HepG2 (cell line): ENCODE results near the gene DNPH1. TPM values are rescaled to one million over a fixed set of nuclear protein-coding genes. Genes with fewer than 3 reads are reported as not detected.
A peak's percentile ranks its signal among the peaks of the same experiment; 100 is the strongest.

Experiments
- ATAC-seq: fragments of 200-7000 bp; cut with Tn5 transposase; 3 replicates; pipeline ENCODE4 v1.9.1; 2020; ENCODE audit warnings: mild to moderate bottlenecking, moderate library complexity
- BruUV-seq: library from RNA; stranded (reverse); fragments of 400-500 nt; replicated peaks from 2 replicates; lab custom pipeline; 2021; lab: Mats Ljungman, UMichigan
- CTCF ChIA-PET: fragments of 300-600 bp; formaldehyde crosslinking; extraction: SDS; loops from one replicate; lab custom pipeline; 2021; ENCODE audit warnings: low total read pairs, inconsistent platforms, low intra/inter-chr PET ratio; lab: Yijun Ruan, JAX
- POLR2A ChIA-PET: fragments of 350-600 bp; sonication (Branson Sonifier 250); formaldehyde crosslinking; loops from one replicate; lab custom pipeline; 2020; ENCODE audit warnings: antibody characterized with exemption, inconsistent platforms; lab: Yijun Ruan, JAX
- DNase-seq: peaks from one replicate; pipeline ENCODE4 v3.0.0-alpha.2; 2015; ENCODE audit warnings: low spot score
- FAIRE-seq: peaks from 3 replicates; lab custom pipeline; 2011; peaks lifted over from hg19 to GRCh38; lab: Jason Lieb, UNC
- H2AFZ ChIP-seq: one replicate; pipeline ENCODE4 v1.6.1; 2011; ENCODE audit warnings: low read length, inconsistent platforms
- H3K27ac ChIP-seq: fragments of 300-600 bp; 3 replicates; pipeline ENCODE4 v1.8.0; 2011; ENCODE audit warnings: mixed run types, mild to moderate bottlenecking, mixed read lengths, low read length, inconsistent platforms; ENCODE audit not compliant: insufficient read depth; ENCODE audit errors: extremely low read length
- H3K27me3 ChIP-seq, 2 experiments: fragments of 200-600 bp in 1 of 2; 2 replicates in 1 of 2; 3 replicates in 1 of 2; pipeline versions ENCODE4 v1.6.0 to v1.8.0; 2011; ENCODE audit warnings: low read length in 2 of 2, mild to moderate bottlenecking in 2 of 2, moderate library complexity in 2 of 2, inconsistent platforms in 1 of 2; ENCODE audit not compliant: insufficient read depth in 2 of 2, control insufficient read depth in 1 of 2
- H3K36me3 ChIP-seq, 2 experiments: fragments of 200-600 bp in 1 of 2; replicated peaks in 1 of 2; 2 replicates in 1 of 2; 3 replicates in 1 of 2; pipeline versions ENCODE4 v1.5.1 to v1.8.0; 2011; ENCODE audit warnings: low read length in 2 of 2, inconsistent platforms in 1 of 2; ENCODE audit not compliant: insufficient read depth in 2 of 2, control insufficient read depth in 1 of 2
- H3K4me1 ChIP-seq: 2 replicates; pipeline ENCODE4 v1.5.1; 2012; ENCODE audit warnings: low read length, inconsistent platforms; ENCODE audit not compliant: insufficient read depth
- H3K4me2 ChIP-seq: 2 replicates; pipeline ENCODE4 v1.6.0; 2011; ENCODE audit warnings: low read depth, low read length, inconsistent platforms
- H3K4me3 ChIP-seq, 3 experiments: fragments of 200-600 bp in 1 of 3; sonication (generic), shearing (Covaris generic) in 1 of 3; replicated peaks in 1 of 3; 2 replicates each; pipeline ENCODE4 v1.5.1; 2011 to 2016; ENCODE audit warnings: low read length in 3 of 3, inconsistent platforms in 2 of 3, low read depth in 2 of 3, mild to moderate bottlenecking in 2 of 3, control low read depth in 1 of 3, mixed read lengths in 1 of 3; ENCODE audit not compliant: insufficient read depth in 1 of 3
- H3K79me2 ChIP-seq: one replicate; pipeline ENCODE4 v1.6.1; 2011; ENCODE audit warnings: low read length, inconsistent platforms; ENCODE audit not compliant: insufficient read depth
- H3K9ac ChIP-seq: 2 replicates; pipeline ENCODE4 v1.6.0; 2011; ENCODE audit warnings: mild to moderate bottlenecking, low read depth, low read length, inconsistent platforms; ENCODE audit not compliant: insufficient read depth
- H3K9me3 ChIP-seq: 2 replicates; pipeline ENCODE4 v1.5.1; 2012; ENCODE audit warnings: mild to moderate bottlenecking, low read length
- H4K20me1 ChIP-seq: 2 replicates; pipeline ENCODE4 v1.6.0; 2011; ENCODE audit warnings: inconsistent platforms, mild to moderate bottlenecking, low read length, moderate library complexity; ENCODE audit not compliant: insufficient read depth
- HDAC2 ChIP-seq: sonication (generic); formaldehyde crosslinking; IDR thresholded peaks from 2 replicates; pipeline ENCODE4 v1.4.0; 2020; ENCODE audit warnings: missing genetic modification reagents
- HNRNPL ChIP-seq: fragments of 200-400 bp; formaldehyde crosslinking; IDR thresholded peaks from 2 replicates; pipeline ENCODE4 v1.6.1; 2017; ENCODE audit warnings: mild to moderate bottlenecking, low read depth, low read length
- MIER3 ChIP-seq: IDR thresholded peaks from 2 replicates; pipeline ENCODE4 v1.6.1; 2016; ENCODE audit warnings: missing compliant biosample characterization, borderline replicate concordance
- NONO ChIP-seq, 2 experiments: fragments of 450-650 bp in 1 of 2; sonication (generic) in 1 of 2; formaldehyde crosslinking in 1 of 2; IDR thresholded peaks in 1 of 2; conservative IDR thresholded peaks in 1 of 2; 2 replicates each; pipeline versions ENCODE4 v1.6.1 to v1.8.0; 2017 to 2022; ENCODE audit warnings: mild to moderate bottlenecking in 1 of 2, missing genetic modification reagents in 1 of 2, moderate library complexity in 1 of 2
- PAXIP1 ChIP-seq: sonication (generic); formaldehyde crosslinking; conservative IDR thresholded peaks from 2 replicates; pipeline ENCODE4 v1.4.0; 2020; ENCODE audit warnings: mild to moderate bottlenecking, missing genetic modification reagents, moderate library complexity
- PPARG ChIP-seq: conservative IDR thresholded peaks from 2 replicates; pipeline ENCODE4 v1.6.1; 2016; ENCODE audit warnings: missing biosample characterization, missing genetic modification reagents
- SRSF4 ChIP-seq: fragments of 200-400 bp; formaldehyde crosslinking; IDR thresholded peaks from one replicate; pipeline ENCODE4 v1.6.1; 2018; ENCODE audit warnings: mild to moderate bottlenecking, low read depth, low read length, moderate library complexity; ENCODE audit not compliant: poor library complexity, severe bottlenecking
- ZFP62 ChIP-seq: sonication (generic); formaldehyde crosslinking; IDR thresholded peaks from 2 replicates; pipeline ENCODE4 v1.4.0; 2020; ENCODE audit warnings: missing genetic modification reagents
- ZNF710 ChIP-seq: sonication (generic); formaldehyde crosslinking; IDR thresholded peaks from 2 replicates; pipeline ENCODE4 v1.5.0; 2020; ENCODE audit warnings: mild to moderate bottlenecking, missing genetic modification reagents, borderline replicate concordance
- ZNF749 ChIP-seq: sonication (generic); formaldehyde crosslinking; IDR thresholded peaks from 2 replicates; pipeline ENCODE4 v1.8.0; 2022; ENCODE audit warnings: mild to moderate bottlenecking, missing genetic modification reagents, moderate library complexity, borderline replicate concordance
- WGBS: methylation state at CpG from one replicate; pipeline ENCODE4 v1.1.6; 2017; ENCODE audit warnings: low lambda C conversion rate; 5-methylcytosine and 5-hydroxymethylcytosine counted together
- in situ Hi-C: cut with HindIII; loops from 2 replicates; pipeline ENCODE4 v1.10.0; 2017; ENCODE audit warnings: low pct_unique_long_range_greater_than_20kb; ENCODE audit not compliant: extremely low pct_ligation_motif_present
- intact Hi-C: fragments of 100-400 bp; cut with micrococcal nuclease; formaldehyde crosslinking; loops from one replicate; pipeline ENCODE4 v1.10.0; 2022; ENCODE audit not compliant: unreplicated experiment
- polyA plus RNA-seq, 8 experiments: library from polyadenylated mRNA; depleted of rRNA in 3 of 8; stranded (reverse) in 7 of 8; unstranded in 1 of 8; fragments of >200 nt; fragmentation: Illumina TruSeq in 4 of 8; extraction: Trizol in 4 of 8; gene quantifications; 2 replicates each; pipeline versions ENCODE4 v1.2.1 to v1.2.3, GENCODE V29; 2011 to 2016; ENCODE audit warnings: low read depth in 4 of 8, missing spikeins in 1 of 8, mixed read lengths in 1 of 8; ENCODE audit not compliant: insufficient read depth in 1 of 8
- total RNA-seq, 5 experiments: library from RNA; depleted of rRNA; stranded (reverse); fragments of >200 nt; fragmentation: Illumina TruSeq; extraction: Trizol; gene quantifications; 2 replicates each; pipeline ENCODE4 v1.2.3, GENCODE V29; 2016; ENCODE audit warnings: low read depth in 1 of 5

DNPH1 gene
- total and polyA plus RNA-seq, 2 of the 13 experiments (the other 11 are each of a cell fraction or from before 2014, with no cell fraction given) = 56.5 to 75.1 TPM

GRCh38 chr6:43260791-43261190 is 31.5 kb upstream of the DNPH1 start (continued):
- no peak for TF ChIP-seq PAXIP1
- TF ChIP-seq MIER3 = no peak

- 72% methylated on average over 27 of the region's 30 CpGs for WGBS
- H3K9ac ChIP-seq = no peak overlapping the region
Observed at GRCh38 chr6:43258807-43259686, 29.8 kb upstream of the DNPH1 start.

More at GRCh38 chr6:43258807-43259686, 29.8 kb upstream of the DNPH1 start:
- POLR2A ChIA-PET = interaction anchor here (0.7 to 1.3 kb wide), 3 partner anchors 11 to 199 kb away, joined by 3 to 4 read pairs (median 3); partner anchors contain the start of gene ABCC10
- ATAC-seq (no peak), DNase-seq (no peak), FAIRE-seq (no peak)
- BruUV-seq = no TSS peak
- TF ChIP-seq ZNF749 = no peak
- no peak for TF ChIP-seq ZFP62 (CRISPR knock-in tag)
- no peak for TF ChIP-seq PPARG (CRISPR knock-in tag)
- no peak for TF ChIP-seq HDAC2 (CRISPR knock-in tag)
- 0 out of 2 replicates have a peak, but pooled peaks have one; percentile 58 for TF ChIP-seq HNRNPL
- TF ChIP-seq SRSF4 = no peak
- no peak for TF ChIP-seq ZNF710 (CRISPR knock-in tag)
- TF ChIP-seq NONO (IDR thresholded peaks at IDR 0.05) = no peak
- TF ChIP-seq NONO (CRISPR knock-in tag; conservative IDR thresholded peaks at IDR 0.05) = no peak
- H3K27ac ChIP-seq = no peak overlapping the region
- H3K4me3 ChIP-seq = no peak overlapping the region
- no peaks in the 10 kb centered on the region for H3K9me3 ChIP-seq
- peaks cover 58% of the 10 kb centered on the region for H3K4me1 ChIP-seq
- in situ Hi-C loops = no loop called here
- H3K4me2 ChIP-seq = no peak overlapping the region
- no peak overlapping the region for H2AFZ ChIP-seq
- peaks cover 7 to 39% of the 10 kb centered on the region in 2 experiments for H3K27me3 ChIP-seq
- CTCF ChIA-PET = no interaction called here
- intact Hi-C loops = no loop called here
- no peaks in the 10 kb centered on the region for H3K79me2 ChIP-seq
- no peaks in the 10 kb centered on the region for H4K20me1 ChIP-seq
- H3K36me3 ChIP-seq = no peaks in the 10 kb centered on the region
